ENCODE results near the gene CFD.
A peak's percentile ranks its signal among the peaks of the same experiment; 100 is the strongest.
"Not testable (repeated sequence)": the region's sequence is repeated elsewhere in the genome, so short reads cannot be mapped to it uniquely, and the experiment has no call there.

Gene CFD

DNA sequence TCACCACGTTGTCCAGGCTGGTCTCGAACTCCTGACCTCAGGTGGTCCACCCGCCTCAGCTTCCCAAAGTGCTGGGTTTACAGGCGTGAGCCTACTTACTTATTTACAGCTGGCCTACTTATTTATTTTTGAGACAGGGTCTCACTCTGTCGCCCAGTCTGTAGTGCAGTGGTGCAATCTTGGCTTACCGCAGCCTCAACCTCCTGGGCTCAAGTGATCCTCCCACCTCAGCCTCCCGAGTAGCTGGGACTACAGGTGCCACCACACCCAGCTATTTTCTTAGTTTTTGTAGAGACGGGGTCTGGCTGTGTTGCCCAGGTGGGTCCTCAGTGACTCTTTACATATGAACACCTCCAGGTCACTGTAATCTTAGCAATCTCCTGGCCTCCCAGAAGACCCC lies 10.3 kb upstream of the CFD start:
- peak; percentile 95 for TF ChIP-seq ZNF121 (tag by site-specific recombination; IDR thresholded peaks at IDR 0.05)
- CTCF ChIA-PET; H3K4me1 ChIP-seq (ENCODE audit: control insufficient read depth, insufficient read depth, low read length); H3K27ac ChIP-seq (ENCODE audit: extremely low read depth, low read depth, low read length); H3K36me3 ChIP-seq (ENCODE audit: control insufficient read depth in 2 of 2, insufficient read depth in 1 of 2, low read length in 2 of 2); POLR2A ChIA-PET; H3K4me3 ChIP-seq (ENCODE audit: low read depth, low read length); H3K9me3 ChIP-seq (ENCODE audit: control insufficient read depth, insufficient read depth, low read depth, low read length): not testable (repeated sequence)

DNA sequence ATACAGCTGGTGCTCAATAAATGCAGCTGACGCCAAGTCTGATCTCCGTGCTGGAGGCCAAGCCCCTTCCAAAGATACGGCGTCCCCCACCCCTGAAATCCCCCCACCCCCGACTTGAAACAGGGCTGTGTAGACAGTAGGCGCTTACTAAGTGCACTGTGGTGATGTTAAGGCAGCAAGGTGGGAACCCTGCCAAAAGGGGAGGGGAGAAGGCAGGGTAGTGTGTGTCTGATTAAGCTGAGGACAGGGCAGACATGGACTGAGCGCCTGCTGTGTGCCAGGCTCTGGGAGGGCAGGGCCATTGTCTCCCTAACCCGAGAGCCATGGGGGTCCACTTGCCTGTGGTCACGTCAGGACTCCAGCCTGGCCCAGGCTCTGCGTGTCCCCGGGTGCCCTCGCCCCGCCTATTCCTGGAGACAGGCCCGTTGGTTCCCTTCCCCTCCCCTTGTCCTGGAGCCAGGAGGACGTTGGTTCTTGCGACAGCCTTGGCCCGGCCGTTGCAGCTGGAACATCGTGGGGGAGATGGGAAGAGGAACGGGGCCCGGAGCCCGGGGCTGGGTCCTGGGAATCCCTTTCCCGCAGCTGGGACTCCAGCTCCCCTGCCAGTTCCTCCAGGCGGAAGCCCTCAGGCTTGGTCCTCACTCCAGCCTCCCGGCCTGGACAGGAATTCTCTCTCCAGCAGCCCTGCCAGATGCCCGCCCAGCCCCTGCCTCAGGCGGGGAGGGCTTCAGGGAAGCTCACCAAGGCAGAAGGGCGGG lies 9.1 kb upstream of the CFD start:
- Histone ChIP-seq H3K9me3 (ENCODE audit: control insufficient read depth, insufficient read depth, low read depth, low read length) (no peaks in the 10 kb centered on the region), H3K4me3 (ENCODE audit: low read depth, low read length) (no peak overlapping the region), H3K4me1 (ENCODE audit: control insufficient read depth, insufficient read depth, low read length) (no peaks in the 10 kb centered on the region), H3K36me3 (ENCODE audit: control insufficient read depth in 2 of 2, insufficient read depth in 1 of 2, low read length in 2 of 2) (no peaks in the 10 kb centered on the region), H3K27ac (ENCODE audit: extremely low read depth, low read depth, low read length) (no peak overlapping the region)
- CTCF ChIA-PET: interaction anchor here (0.6 kb wide), 1 partner anchor 133 kb away, joined by 4 read pairs; no protein-coding TSS in a partner anchor
- TF ChIP-seq ZNF792 (tag by site-specific recombination; IDR thresholded peaks at IDR 0.05) (peak; percentile 97), SP2 (tag by site-specific recombination; IDR thresholded peaks at IDR 0.05) (peak; percentile 36), GLIS2 (tag by site-specific recombination; IDR thresholded peaks at IDR 0.05) (peak; percentile 52), ZEB2 (tag by site-specific recombination; IDR thresholded peaks at IDR 0.05) (peak; percentile 40; the same call in 1 of the 2 replicates), SP7 (tag by site-specific recombination; IDR thresholded peaks at IDR 0.05) (no peak), ZNF600 (tag by site-specific recombination; IDR thresholded peaks at IDR 0.05) (peak; percentile 65), IKZF3 (tag by site-specific recombination; IDR thresholded peaks at IDR 0.05) (peak; percentile 69; the same call in 1 of the 2 replicates), ZIC2 (tag by site-specific recombination; IDR thresholded peaks at IDR 0.05) (peak; percentile 88), MEIS1 (CRISPR knock-in tag; IDR thresholded peaks at IDR 0.05; ENCODE audit: borderline replicate concordance) (no peak), ZNF16 (tag by site-specific recombination; IDR thresholded peaks at IDR 0.05; ENCODE audit: low read depth) (no peak), ZBTB20 (tag by site-specific recombination; IDR thresholded peaks at IDR 0.05) (peak; percentile 87), ZNF341 (tag by site-specific recombination; IDR thresholded peaks at IDR 0.05; ENCODE audit: low read depth) (peak; percentile 18; the same call in 1 of the 2 replicates), GLIS1 (tag by site-specific recombination; IDR thresholded peaks at IDR 0.05) (peak; percentile 95)
- TF ChIP-seq, protein P1, sequence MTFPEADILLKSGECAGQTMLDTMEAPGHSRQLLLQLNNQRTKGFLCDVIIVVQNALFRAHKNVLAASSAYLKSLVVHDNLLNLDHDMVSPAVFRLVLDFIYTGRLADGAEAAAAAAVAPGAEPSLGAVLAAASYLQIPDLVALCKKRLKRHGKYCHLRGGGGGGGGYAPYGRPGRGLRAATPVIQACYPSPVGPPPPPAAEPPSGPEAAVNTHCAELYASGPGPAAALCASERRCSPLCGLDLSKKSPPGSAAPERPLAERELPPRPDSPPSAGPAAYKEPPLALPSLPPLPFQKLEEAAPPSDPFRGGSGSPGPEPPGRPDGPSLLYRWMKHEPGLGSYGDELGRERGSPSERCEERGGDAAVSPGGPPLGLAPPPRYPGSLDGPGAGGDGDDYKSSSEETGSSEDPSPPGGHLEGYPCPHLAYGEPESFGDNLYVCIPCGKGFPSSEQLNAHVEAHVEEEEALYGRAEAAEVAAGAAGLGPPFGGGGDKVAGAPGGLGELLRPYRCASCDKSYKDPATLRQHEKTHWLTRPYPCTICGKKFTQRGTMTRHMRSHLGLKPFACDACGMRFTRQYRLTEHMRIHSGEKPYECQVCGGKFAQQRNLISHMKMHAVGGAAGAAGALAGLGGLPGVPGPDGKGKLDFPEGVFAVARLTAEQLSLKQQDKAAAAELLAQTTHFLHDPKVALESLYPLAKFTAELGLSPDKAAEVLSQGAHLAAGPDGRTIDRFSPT (tag by site-specific recombination; IDR thresholded peaks at IDR 0.05): peak; percentile 68; the same call in 1 of the 2 replicates
- TF ChIP-seq, protein P2, sequence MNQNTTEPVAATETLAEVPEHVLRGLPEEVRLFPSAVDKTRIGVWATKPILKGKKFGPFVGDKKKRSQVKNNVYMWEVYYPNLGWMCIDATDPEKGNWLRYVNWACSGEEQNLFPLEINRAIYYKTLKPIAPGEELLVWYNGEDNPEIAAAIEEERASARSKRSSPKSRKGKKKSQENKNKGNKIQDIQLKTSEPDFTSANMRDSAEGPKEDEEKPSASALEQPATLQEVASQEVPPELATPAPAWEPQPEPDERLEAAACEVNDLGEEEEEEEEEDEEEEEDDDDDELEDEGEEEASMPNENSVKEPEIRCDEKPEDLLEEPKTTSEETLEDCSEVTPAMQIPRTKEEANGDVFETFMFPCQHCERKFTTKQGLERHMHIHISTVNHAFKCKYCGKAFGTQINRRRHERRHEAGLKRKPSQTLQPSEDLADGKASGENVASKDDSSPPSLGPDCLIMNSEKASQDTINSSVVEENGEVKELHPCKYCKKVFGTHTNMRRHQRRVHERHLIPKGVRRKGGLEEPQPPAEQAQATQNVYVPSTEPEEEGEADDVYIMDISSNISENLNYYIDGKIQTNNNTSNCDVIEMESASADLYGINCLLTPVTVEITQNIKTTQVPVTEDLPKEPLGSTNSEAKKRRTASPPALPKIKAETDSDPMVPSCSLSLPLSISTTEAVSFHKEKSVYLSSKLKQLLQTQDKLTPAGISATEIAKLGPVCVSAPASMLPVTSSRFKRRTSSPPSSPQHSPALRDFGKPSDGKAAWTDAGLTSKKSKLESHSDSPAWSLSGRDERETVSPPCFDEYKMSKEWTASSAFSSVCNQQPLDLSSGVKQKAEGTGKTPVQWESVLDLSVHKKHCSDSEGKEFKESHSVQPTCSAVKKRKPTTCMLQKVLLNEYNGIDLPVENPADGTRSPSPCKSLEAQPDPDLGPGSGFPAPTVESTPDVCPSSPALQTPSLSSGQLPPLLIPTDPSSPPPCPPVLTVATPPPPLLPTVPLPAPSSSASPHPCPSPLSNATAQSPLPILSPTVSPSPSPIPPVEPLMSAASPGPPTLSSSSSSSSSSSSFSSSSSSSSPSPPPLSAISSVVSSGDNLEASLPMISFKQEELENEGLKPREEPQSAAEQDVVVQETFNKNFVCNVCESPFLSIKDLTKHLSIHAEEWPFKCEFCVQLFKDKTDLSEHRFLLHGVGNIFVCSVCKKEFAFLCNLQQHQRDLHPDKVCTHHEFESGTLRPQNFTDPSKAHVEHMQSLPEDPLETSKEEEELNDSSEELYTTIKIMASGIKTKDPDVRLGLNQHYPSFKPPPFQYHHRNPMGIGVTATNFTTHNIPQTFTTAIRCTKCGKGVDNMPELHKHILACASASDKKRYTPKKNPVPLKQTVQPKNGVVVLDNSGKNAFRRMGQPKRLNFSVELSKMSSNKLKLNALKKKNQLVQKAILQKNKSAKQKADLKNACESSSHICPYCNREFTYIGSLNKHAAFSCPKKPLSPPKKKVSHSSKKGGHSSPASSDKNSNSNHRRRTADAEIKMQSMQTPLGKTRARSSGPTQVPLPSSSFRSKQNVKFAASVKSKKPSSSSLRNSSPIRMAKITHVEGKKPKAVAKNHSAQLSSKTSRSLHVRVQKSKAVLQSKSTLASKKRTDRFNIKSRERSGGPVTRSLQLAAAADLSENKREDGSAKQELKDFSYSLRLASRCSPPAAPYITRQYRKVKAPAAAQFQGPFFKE (tag by site-specific recombination; IDR thresholded peaks at IDR 0.05; ENCODE audit: borderline replicate concordance): no peak
- TF ChIP-seq, protein P3, sequence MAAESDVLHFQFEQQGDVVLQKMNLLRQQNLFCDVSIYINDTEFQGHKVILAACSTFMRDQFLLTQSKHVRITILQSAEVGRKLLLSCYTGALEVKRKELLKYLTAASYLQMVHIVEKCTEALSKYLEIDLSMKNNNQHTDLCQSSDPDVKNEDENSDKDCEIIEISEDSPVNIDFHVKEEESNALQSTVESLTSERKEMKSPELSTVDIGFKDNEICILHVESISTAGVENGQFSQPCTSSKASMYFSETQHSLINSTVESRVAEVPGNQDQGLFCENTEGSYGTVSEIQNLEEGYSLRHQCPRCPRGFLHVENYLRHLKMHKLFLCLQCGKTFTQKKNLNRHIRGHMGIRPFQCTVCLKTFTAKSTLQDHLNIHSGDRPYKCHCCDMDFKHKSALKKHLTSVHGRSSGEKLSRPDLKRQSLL (tag by site-specific recombination; IDR thresholded peaks at IDR 0.05): peak; percentile 77; the same call in 1 of the 2 replicates
- TF ChIP-seq, protein P4, sequence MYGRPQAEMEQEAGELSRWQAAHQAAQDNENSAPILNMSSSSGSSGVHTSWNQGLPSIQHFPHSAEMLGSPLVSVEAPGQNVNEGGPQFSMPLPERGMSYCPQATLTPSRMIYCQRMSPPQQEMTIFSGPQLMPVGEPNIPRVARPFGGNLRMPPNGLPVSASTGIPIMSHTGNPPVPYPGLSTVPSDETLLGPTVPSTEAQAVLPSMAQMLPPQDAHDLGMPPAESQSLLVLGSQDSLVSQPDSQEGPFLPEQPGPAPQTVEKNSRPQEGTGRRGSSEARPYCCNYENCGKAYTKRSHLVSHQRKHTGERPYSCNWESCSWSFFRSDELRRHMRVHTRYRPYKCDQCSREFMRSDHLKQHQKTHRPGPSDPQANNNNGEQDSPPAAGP (tag by site-specific recombination; IDR thresholded peaks at IDR 0.05): 0 out of 2 replicates have a peak, but pooled peaks have one; percentile 17
- POLR2A ChIA-PET: interaction anchor here (0.6 kb wide), 3 partner anchors 10 to 22 kb away, joined by 4 read pairs; no protein-coding TSS in a partner anchor
